GM12873 (cell line): ENCODE results near the gene SLC9A6.

Experiments
- CTCF ChIP-seq: IDR thresholded peaks from 2 replicates; pipeline ENCODE4 v1.5.1; 2012; ENCODE audit warnings: low read depth, mild to moderate bottlenecking, moderate library complexity, low read length, control low read depth; ENCODE audit not compliant: insufficient read depth; ENCODE audit errors: missing control alignments

Gene SLC9A6

GRCh38 chrX:136041254-136041812 lies 56.1 kb downstream of the SLC9A6 start:
- no peak for TF ChIP-seq CTCF

- no peak for TF ChIP-seq CTCF
Observed at GRCh38 chrX:136045008-136045407, 59.8 kb downstream of the SLC9A6 start.

- no peak for TF ChIP-seq CTCF
Observed at GRCh38 chrX:136046295-136047015, 61.2 kb downstream of the SLC9A6 start.

DNA sequence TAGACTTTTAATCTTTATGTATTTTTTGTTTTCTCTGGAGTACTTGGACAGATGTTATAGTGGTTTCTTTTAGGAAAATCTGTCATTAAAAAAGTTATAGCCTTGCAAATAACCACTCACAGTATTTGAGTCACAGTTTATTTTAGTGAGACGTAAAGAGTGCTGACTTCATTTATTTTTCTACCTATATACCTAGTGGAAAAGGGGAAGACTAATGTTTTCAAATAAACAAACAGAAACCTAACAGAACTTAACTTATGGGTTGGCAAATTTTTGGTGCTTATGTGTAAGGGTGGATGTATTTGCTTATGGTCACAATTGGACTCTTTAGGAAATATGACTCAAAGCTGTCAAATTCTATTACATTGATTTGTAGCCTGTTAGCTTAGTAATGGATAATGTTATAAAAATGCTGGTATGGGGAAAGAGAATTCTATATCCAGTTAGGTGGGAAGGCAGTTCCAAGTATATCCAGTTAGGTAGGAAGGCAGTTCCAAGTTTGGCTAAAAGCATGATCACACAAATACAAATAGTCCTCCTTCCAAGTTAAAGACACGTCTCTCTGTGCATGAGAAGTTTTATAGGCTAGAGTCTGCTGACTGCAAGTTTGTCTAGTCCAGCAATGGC lies 61.9 kb downstream of the SLC9A6 start:
- TF ChIP-seq CTCF, result no peak

DNA sequence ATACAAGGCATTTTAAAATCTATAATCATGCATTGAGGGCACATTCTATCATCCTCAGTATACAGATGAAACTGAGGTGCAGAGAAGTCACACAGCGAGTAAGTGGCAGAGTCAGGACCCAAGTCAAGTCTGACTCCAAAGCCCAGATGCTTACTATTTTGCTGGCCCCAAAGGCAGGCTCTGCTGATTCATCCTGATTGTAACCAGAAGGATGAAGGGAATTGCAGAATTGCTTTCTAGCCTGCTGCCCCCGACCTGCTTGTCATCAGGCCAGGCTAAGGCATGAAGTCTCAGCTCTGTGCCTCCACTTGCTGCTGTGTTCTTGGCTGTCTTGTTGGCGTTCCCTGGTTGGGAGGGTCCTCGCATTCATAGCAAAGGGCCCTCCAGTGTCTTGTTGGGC lies 62.7 kb downstream of the SLC9A6 start:
- TF ChIP-seq CTCF, result no peak

GRCh38 chrX:136048446-136048845 lies 63.2 kb downstream of the SLC9A6 start:
- no peak for TF ChIP-seq CTCF

GRCh38 chrX:136049608-136050007 lies 64.4 kb downstream of the SLC9A6 start:
- no peak for TF ChIP-seq CTCF
